Stimulated activated CD8-positive, alpha-beta memory T cell treated with anti-CD3 and anti-CD28 coated beads, Interleukin-7, amount 100 ng/mL, for 48 hours (primary cell): ENCODE data around the gene MAGI2.

Experiments
- DNase-seq, 2 donors: peaks; one replicate each; pipeline ENCODE4 v3.0.0-alpha.2; 2020; ENCODE audit warnings: low read depth in 1 of 2; ENCODE audit errors: extremely low read depth in 1 of 2

The MAGI2 gene

GRCh38 chr7:78396210-78396609, 1057.3 kb downstream of the MAGI2 start:
- DNase-seq = no peak

GRCh38 chr7:78395298-78396036, 1058.0 kb downstream of the MAGI2 start:
- DNase-seq = no peak

GRCh38 chr7:78389022-78389421, 1064.4 kb downstream of the MAGI2 start:
- no peak for DNase-seq

GRCh38 chr7:78386520-78386919, 1066.9 kb downstream of the MAGI2 start:
- DNase-seq = no peak

GRCh38 chr7:78383096-78383880, 1070.2 kb downstream of the MAGI2 start:
- no peak for DNase-seq

- DNase-seq = no peak
Observed at GRCh38 chr7:78379148-78379547, 1074.3 kb downstream of the MAGI2 start.

GRCh38 chr7:78377532-78377931, 1075.9 kb downstream of the MAGI2 start:
- no peak for DNase-seq

- no peak for DNase-seq
Observed at GRCh38 chr7:78370936-78371335, 1082.5 kb downstream of the MAGI2 start.

GRCh38 chr7:78368771-78369170, 1084.7 kb downstream of the MAGI2 start:
- DNase-seq = no peak

GRCh38 chr7:78367280-78367773, 1086.1 kb downstream of the MAGI2 start:
- DNase-seq = no peak

- no peak for DNase-seq
Observed at GRCh38 chr7:78363866-78364265, 1089.6 kb downstream of the MAGI2 start.

GRCh38 chr7:78359836-78360235, 1093.6 kb downstream of the MAGI2 start:
- no peak for DNase-seq

GRCh38 chr7:78357709-78358108, 1095.8 kb downstream of the MAGI2 start:
- DNase-seq = no peak

- no peak for DNase-seq
Observed at GRCh38 chr7:78355834-78356233, 1097.6 kb downstream of the MAGI2 start.

GRCh38 chr7:78350926-78351325, 1102.5 kb downstream of the MAGI2 start:
- DNase-seq = no peak

- no peak for DNase-seq
Observed at GRCh38 chr7:78350391-78350790, 1103.1 kb downstream of the MAGI2 start.

GRCh38 chr7:78346827-78347226, 1106.6 kb downstream of the MAGI2 start:
- no peak for DNase-seq

- DNase-seq = no peak
Observed at GRCh38 chr7:78345979-78346378, 1107.5 kb downstream of the MAGI2 start.

- no peak for DNase-seq
Observed at GRCh38 chr7:78345293-78345911, 1108.1 kb downstream of the MAGI2 start.

- no peak for DNase-seq
Observed at GRCh38 chr7:78334426-78334825, 1119.0 kb downstream of the MAGI2 start.

GRCh38 chr7:78333530-78334425, 1119.7 kb downstream of the MAGI2 start:
- no peak for DNase-seq
